ENCODE data around the gene COL13A1. TPM values are rescaled to one million over a fixed set of nuclear protein-coding genes. Genes with fewer than 3 reads are reported as not detected.

The COL13A1 gene
- total RNA-seq, 1 donor from 2014 or later, result 0.43 TPM

DNA sequence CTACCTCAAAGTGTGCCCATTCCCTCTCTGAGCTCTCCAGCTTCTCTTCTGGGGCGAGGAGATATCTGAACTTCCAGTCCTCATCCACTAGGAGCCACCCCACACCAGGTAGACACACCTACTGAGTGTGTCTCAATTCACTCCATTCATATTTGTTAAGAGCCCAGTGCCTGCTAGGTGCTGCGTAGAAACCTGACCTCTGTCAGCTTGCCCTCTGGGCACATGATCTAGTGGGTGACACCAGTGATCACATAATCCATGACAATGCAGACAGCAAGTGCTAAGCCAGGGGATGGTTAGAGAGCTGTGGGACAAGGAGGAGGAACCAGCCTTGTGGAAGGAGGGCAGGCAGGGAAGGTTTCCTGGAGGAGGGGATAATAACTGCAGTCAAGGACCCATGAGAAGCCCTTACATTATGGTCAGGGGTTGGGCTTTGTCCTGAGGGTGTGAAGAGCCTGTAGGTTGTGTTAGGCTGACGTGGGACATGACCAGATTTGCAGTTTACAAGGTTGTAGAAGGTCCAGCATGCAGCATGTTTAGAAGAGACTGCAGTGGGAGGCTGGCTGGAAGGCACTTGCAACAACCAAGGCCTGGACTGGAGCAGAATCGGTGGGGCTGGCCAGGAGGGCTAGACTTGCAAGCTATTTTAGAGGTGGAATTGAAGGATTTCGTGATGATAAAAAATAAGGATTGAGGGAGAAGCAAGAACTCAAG is 81.8 kb downstream of the COL13A1 start:
- Mint-ChIP-seq H3K9me3 (ENCODE audit: low read depth) (no peaks in the 10 kb centered on the region), H3K27ac (no peak overlapping the region), H3K4me1 (ENCODE audit: low read depth) (no peaks in the 10 kb centered on the region), H3K4me3 (ENCODE audit: low read depth) (no peak overlapping the region), H3K27me3 (peaks cover 39% of the 10 kb centered on the region), H3K36me3 (ENCODE audit: insufficient read depth) (no peaks in the 10 kb centered on the region)
- TF ChIP-seq, protein P1, sequence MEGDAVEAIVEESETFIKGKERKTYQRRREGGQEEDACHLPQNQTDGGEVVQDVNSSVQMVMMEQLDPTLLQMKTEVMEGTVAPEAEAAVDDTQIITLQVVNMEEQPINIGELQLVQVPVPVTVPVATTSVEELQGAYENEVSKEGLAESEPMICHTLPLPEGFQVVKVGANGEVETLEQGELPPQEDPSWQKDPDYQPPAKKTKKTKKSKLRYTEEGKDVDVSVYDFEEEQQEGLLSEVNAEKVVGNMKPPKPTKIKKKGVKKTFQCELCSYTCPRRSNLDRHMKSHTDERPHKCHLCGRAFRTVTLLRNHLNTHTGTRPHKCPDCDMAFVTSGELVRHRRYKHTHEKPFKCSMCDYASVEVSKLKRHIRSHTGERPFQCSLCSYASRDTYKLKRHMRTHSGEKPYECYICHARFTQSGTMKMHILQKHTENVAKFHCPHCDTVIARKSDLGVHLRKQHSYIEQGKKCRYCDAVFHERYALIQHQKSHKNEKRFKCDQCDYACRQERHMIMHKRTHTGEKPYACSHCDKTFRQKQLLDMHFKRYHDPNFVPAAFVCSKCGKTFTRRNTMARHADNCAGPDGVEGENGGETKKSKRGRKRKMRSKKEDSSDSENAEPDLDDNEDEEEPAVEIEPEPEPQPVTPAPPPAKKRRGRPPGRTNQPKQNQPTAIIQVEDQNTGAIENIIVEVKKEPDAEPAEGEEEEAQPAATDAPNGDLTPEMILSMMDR (IDR thresholded peaks at IDR 0.05; ENCODE audit: unreplicated experiment), result peak; percentile 46
- DNase-seq (ENCODE audit: low spot score, unreplicated experiment), result no peak

DNA sequence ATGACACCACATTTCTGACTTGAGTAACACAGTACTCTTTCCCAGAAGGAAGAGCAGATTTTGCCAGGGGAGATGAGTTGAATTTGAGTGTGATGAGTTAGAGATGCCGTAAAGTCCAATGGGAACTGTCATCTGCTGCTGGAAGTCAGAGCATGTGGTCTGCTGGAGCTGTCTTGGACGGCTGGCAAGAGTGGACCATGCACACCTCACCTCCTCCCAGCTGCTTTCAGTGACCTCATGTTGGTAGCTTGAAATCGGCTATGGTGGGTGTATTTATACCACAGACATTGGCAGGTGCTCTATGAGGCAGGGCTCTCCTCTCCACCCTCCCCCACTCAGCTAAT is 82.3 kb downstream of the COL13A1 start:
- Mint-ChIP-seq H3K4me3 (ENCODE audit: low read depth) (no peak overlapping the region), H3K9me3 (ENCODE audit: low read depth) (no peaks in the 10 kb centered on the region), H3K27ac (no peak overlapping the region), H3K36me3 (ENCODE audit: insufficient read depth) (no peaks in the 10 kb centered on the region), H3K27me3 (peaks cover 36% of the 10 kb centered on the region), H3K4me1 (ENCODE audit: low read depth) (no peaks in the 10 kb centered on the region)
- TF ChIP-seq, protein P1 (IDR thresholded peaks at IDR 0.05; ENCODE audit: unreplicated experiment), result no peak
- no peak for DNase-seq (ENCODE audit: low spot score, unreplicated experiment)

DNA sequence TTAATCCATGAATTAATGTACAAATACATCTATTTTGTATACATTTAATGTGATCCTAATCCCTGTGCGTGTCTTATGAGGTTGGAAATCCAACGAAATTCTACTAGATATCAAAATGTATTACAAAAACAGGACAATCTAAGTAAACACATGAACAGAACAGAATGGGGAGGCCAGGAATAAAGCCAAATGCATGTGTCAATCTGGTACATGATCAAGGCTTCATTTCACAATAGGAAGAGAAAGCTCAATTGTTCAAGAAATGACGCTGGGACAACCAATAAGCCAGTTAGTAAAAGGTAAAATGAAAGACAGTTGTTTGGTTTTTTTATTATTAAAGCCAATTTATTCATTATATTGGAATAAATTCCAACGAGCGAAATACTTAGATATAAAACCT is 83.0 kb downstream of the COL13A1 start:
- H3K4me1 Mint-ChIP-seq (ENCODE audit: low read depth), result no peaks in the 10 kb centered on the region
- H3K9me3 Mint-ChIP-seq (ENCODE audit: low read depth), result no peaks in the 10 kb centered on the region
- no peak overlapping the region for H3K4me3 Mint-ChIP-seq (ENCODE audit: low read depth)
- TF ChIP-seq, protein P1 (IDR thresholded peaks at IDR 0.05; ENCODE audit: unreplicated experiment), result no peak
- no peaks in the 10 kb centered on the region for H3K36me3 Mint-ChIP-seq (ENCODE audit: insufficient read depth)
- DNase-seq (ENCODE audit: low spot score, unreplicated experiment), result no peak
- H3K27me3 Mint-ChIP-seq, result peaks cover 30% of the 10 kb centered on the region
- H3K27ac Mint-ChIP-seq, result no peak overlapping the region

DNA sequence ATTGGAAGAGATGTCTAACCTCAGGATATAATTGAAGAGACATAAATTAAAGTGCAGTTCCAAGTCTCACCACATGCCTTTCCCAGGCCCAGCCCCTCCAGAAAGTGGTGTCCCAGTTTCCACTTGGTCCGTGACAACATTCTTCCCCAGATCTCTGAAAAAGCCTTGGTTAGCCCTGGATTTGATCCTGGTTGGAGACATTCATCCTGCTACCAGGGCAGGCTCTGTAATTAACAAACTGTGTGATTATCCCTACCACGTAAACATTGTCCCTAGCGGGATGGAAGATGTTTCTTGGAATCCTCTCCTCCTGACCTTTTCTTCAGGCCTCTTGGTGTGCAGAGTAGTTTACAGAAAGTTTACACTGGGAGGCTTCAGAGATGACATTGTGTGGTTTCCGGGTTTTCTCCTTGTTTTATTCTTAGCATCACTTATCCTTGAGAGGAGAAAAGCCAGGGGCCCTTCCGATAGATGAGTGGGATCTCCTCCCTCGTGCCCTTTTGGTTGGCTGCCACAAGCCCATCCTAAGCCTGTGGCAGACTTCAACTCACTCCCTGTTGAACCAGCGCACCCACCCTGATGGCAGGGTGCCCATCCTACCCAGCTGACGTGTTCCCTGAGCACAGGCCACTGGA is 83.8 kb downstream of the COL13A1 start:
- H3K4me1 Mint-ChIP-seq (ENCODE audit: low read depth), result no peaks in the 10 kb centered on the region
- no peak overlapping the region for H3K4me3 Mint-ChIP-seq (ENCODE audit: low read depth)
- H3K9me3 Mint-ChIP-seq (ENCODE audit: low read depth), result no peaks in the 10 kb centered on the region
- no peaks in the 10 kb centered on the region for H3K36me3 Mint-ChIP-seq (ENCODE audit: insufficient read depth)
- no peak overlapping the region for H3K27ac Mint-ChIP-seq
- DNase-seq (ENCODE audit: low spot score, unreplicated experiment), result no peak
- peaks cover 25% of the 10 kb centered on the region for H3K27me3 Mint-ChIP-seq
- TF ChIP-seq, protein P1 (IDR thresholded peaks at IDR 0.05; ENCODE audit: unreplicated experiment), result peak; percentile 58

DNA sequence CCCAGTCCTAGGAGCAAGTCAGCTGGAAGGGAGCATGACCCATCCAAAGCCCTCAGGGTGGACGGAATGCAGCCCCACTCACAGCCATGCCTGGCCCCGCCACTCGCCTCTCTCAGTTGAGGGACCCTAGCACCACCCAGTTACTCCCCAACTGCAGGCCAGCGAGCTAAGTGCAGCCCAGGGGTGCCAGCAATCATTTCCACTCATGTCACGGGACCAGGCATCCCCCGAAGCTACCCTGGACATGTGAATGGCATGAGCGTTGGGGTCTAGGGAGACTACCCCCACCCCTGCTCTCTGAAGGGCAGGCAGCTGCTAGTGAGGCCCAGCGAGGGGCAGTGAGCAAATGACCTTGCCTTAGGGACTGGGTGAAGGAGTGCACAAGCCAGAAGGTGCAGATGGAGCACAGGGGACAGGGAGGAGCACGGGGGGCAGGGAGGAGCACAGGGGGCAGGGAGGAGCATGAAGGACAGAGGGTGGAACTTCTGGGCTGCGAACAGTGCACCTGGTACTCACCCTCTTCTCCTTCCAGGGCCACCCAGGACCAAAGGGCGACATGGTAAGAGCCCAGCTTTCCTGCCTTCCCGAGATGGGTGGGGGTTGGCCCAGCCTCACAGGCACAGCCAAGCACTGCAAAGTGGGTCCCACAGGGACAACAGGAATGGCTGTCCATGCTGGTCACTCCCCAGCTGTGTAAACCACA is 87.3 kb downstream of the COL13A1 start:
- TF ChIP-seq, protein P1 (IDR thresholded peaks at IDR 0.05; ENCODE audit: unreplicated experiment), result no peak
- no peak overlapping the region for H3K27ac Mint-ChIP-seq
- no peaks in the 10 kb centered on the region for H3K9me3 Mint-ChIP-seq (ENCODE audit: low read depth)
- H3K4me1 Mint-ChIP-seq (ENCODE audit: low read depth), result no peaks in the 10 kb centered on the region
- H3K27me3 Mint-ChIP-seq, result peaks cover 9% of the 10 kb centered on the region
- no peak for DNase-seq (ENCODE audit: low spot score, unreplicated experiment)
- no peaks in the 10 kb centered on the region for H3K36me3 Mint-ChIP-seq (ENCODE audit: insufficient read depth)
- no peak overlapping the region for H3K4me3 Mint-ChIP-seq (ENCODE audit: low read depth)

Measured in progenitor cell of endocrine pancreas (in vitro differentiated cells).